CD4-positive, alpha-beta memory T cell (primary cell): ENCODE measurements around the gene ATG5. TPM values are rescaled to one million over a fixed set of nuclear protein-coding genes. Genes with fewer than 3 reads are reported as not detected.

Source experiments
- CTCF ChIA-PET: fragments of 350-600 bp; sonication (Branson Sonifier 250); formaldehyde crosslinking; loops from one replicate; lab custom pipeline; 2021; ENCODE audit warnings: inconsistent platforms; ENCODE audit not compliant: partially characterized antibody; lab: Charles Lee
- POLR2A ChIA-PET: fragments of 350-600 bp; sonication (Branson Sonifier 250); formaldehyde crosslinking; loops from one replicate; lab custom pipeline; 2021; ENCODE audit not compliant: partially characterized antibody; lab: Charles Lee
- DNase-seq, 5 donors: peaks; one replicate each; pipeline versions ENCODE4 v3.0.0 to v3.0.0-alpha.2; 2020 to 2022; ENCODE audit warnings: mixed read lengths in 1 of 5
- H3K27ac ChIP-seq: one replicate; pipeline ENCODE4 v1.7.0; 2013; ENCODE audit warnings: low read depth, low read length
- H3K27me3 ChIP-seq: 2 replicates; pipeline ENCODE4 v1.7.0; 2013; ENCODE audit warnings: mild to moderate bottlenecking, low read length, moderate library complexity; ENCODE audit not compliant: insufficient read depth
- H3K36me3 ChIP-seq: 2 replicates; pipeline ENCODE4 v1.7.0; 2013; ENCODE audit warnings: mild to moderate bottlenecking, low read length, moderate library complexity; ENCODE audit not compliant: insufficient read depth
- H3K4me1 ChIP-seq: 2 replicates; pipeline ENCODE4 v1.7.0; 2013; ENCODE audit warnings: mild to moderate bottlenecking, low read length, moderate library complexity; ENCODE audit not compliant: insufficient read depth
- H3K4me3 ChIP-seq, 2 donors: one replicate each; pipeline ENCODE4 v1.7.0; 2013; ENCODE audit warnings: low read length in 2 of 2, mild to moderate bottlenecking in 1 of 2
- H3K9me3 ChIP-seq, 2 donors: one replicate each; pipeline ENCODE4 v1.7.0; 2013; ENCODE audit warnings: low read length in 2 of 2, control low read depth in 1 of 2; ENCODE audit not compliant: control insufficient read depth in 1 of 2
- H3K27ac Mint-ChIP-seq, 7 donors: one replicate each; pipeline ENCODE4 v1.8.0; 2020 to 2021; ENCODE audit warnings: mixed read lengths in 7 of 7, mild to moderate bottlenecking in 6 of 7, inconsistent platforms in 3 of 7, moderate library complexity in 3 of 7
- H3K27me3 Mint-ChIP-seq, 2 donors: one replicate each; pipeline ENCODE4 v1.8.0; 2020 to 2021; ENCODE audit warnings: mixed read lengths in 2 of 2
- H3K36me3 Mint-ChIP-seq, 2 donors: one replicate each; pipeline ENCODE4 v1.8.0; 2020 to 2021; ENCODE audit warnings: mixed read lengths in 2 of 2, inconsistent platforms in 1 of 2, mild to moderate bottlenecking in 1 of 2
- H3K4me1 Mint-ChIP-seq, 4 donors: one replicate each; pipeline ENCODE4 v1.8.0; 2020 to 2021; ENCODE audit warnings: mixed read lengths in 4 of 4, mild to moderate bottlenecking in 1 of 4
- H3K4me3 Mint-ChIP-seq, 8 donors: one replicate each; pipeline ENCODE4 v1.8.0; 2020 to 2021; ENCODE audit warnings: mixed read lengths in 8 of 8, mild to moderate bottlenecking in 7 of 8, moderate library complexity in 6 of 8, inconsistent platforms in 3 of 8
- H3K9me3 Mint-ChIP-seq, 8 donors: one replicate each; pipeline ENCODE4 v1.8.0; 2020 to 2021; ENCODE audit warnings: mixed read lengths in 8 of 8, mild to moderate bottlenecking in 5 of 8, inconsistent platforms in 3 of 8, moderate library complexity in 1 of 8
- intact Hi-C: fragments of 100-400 bp; cut with micrococcal nuclease; formaldehyde crosslinking; loops from one replicate; pipeline ENCODE4 v1.15.1; 2023
- polyA plus RNA-seq, 2 donors: library from polyadenylated mRNA; unstranded; fragments of 300-500 nt; fragmentation: Illumina TruSeq; gene quantifications; one replicate each; pipeline ENCODE4 v1.2.3, GENCODE V29; 2021
- total RNA-seq, 2 experiments: library from RNA; stranded (reverse); gene quantifications; one replicate each; pipeline ENCODE4 v1.2.3, GENCODE V29; 2021

ATG5 gene
- total and polyA plus RNA-seq, 4 experiments from 2014 or later, result 26.8 to 49.7 (median 35.2) TPM

- Mint-ChIP-seq H3K4me3 (peak overlapping the region in 1 of 8 donors; percentile 39), H3K36me3 (peaks cover 24% of the 10 kb centered on the region in 2 donors), H3K27me3 (no peaks in the 10 kb centered on the region), H3K27ac (peak overlapping the region in 1 of 7 donors; percentile 23), H3K4me1 (peaks cover 29 to 38% (median 35%) of the 10 kb centered on the region in 4 donors), H3K9me3 (peaks cover 0 to 3% (median 0%) of the 10 kb centered on the region in 8 donors)
- ChIA-PET CTCF (interaction anchor here (0.9 to 1.4 kb wide), 3 partner anchors 23 to 208 kb away, joined by 3 to 4 read pairs (median 3); no protein-coding TSS in a partner anchor), POLR2A (no interaction called here)
- Histone ChIP-seq H3K27me3 (no peaks in the 10 kb centered on the region), H3K9me3 (no peaks in the 10 kb centered on the region), H3K4me3 (no peak overlapping the region), H3K36me3 (no peaks in the 10 kb centered on the region), H3K27ac (no peak overlapping the region), H3K4me1 (peaks cover 33% of the 10 kb centered on the region)
- intact Hi-C loops, result loop anchor here (5.0 kb wide), 1 partner anchor 38 kb away; no protein-coding TSS in a partner anchor
- DNase-seq, result no peak
Observed at GRCh38 chr6:106199998-106200397, 125.6 kb downstream of the ATG5 start.

- no peak overlapping the region for H3K4me3 Mint-ChIP-seq
- no peaks in the 10 kb centered on the region for H3K27me3 ChIP-seq
- ChIA-PET CTCF (interaction anchor here (0.9 to 1.4 kb wide), 4 partner anchors 9 to 207 kb away, joined by 3 to 4 read pairs (median 3); no protein-coding TSS in a partner anchor), POLR2A (no interaction called here)
- H3K9me3 Mint-ChIP-seq, result peaks cover 0 to 3% (median 0%) of the 10 kb centered on the region in 8 donors
- H3K27ac Mint-ChIP-seq, result peak overlapping the region in 1 of 7 donors; percentile 72
- intact Hi-C loops, result loop anchor here (5.0 kb wide), 1 partner anchor 37 kb away; no protein-coding TSS in a partner anchor
- H3K9me3 ChIP-seq, result no peaks in the 10 kb centered on the region
- DNase-seq, result no peak
- H3K36me3 ChIP-seq, result no peaks in the 10 kb centered on the region
- no peak overlapping the region for H3K27ac ChIP-seq
- H3K4me1 ChIP-seq, result peaks cover 40% of the 10 kb centered on the region
- H3K4me3 ChIP-seq, result no peak overlapping the region
- H3K4me1 Mint-ChIP-seq, result peaks cover 28 to 41% (median 36%) of the 10 kb centered on the region in 4 donors
- no peaks in the 10 kb centered on the region for H3K27me3 Mint-ChIP-seq
- peaks cover 18 to 22% of the 10 kb centered on the region in 2 donors for H3K36me3 Mint-ChIP-seq
Observed at GRCh38 chr6:106199331-106199730, 126.2 kb downstream of the ATG5 start.

GRCh38 chr6:106197441-106197840 lies 128.1 kb downstream of the ATG5 start:
- Mint-ChIP-seq H3K9me3 (peaks cover 0 to 3% (median 0%) of the 10 kb centered on the region in 8 donors), H3K27ac (peak overlapping the region; percentile 76 to 92 (median 86)), H3K27me3 (no peaks in the 10 kb centered on the region), H3K36me3 (peaks cover 18 to 22% of the 10 kb centered on the region in 2 donors), H3K4me1 (peaks cover 29 to 51% (median 36%) of the 10 kb centered on the region in 4 donors), H3K4me3 (peak overlapping the region in 7 of 8 donors; percentile 41 to 82 (median 61))
- CTCF ChIA-PET, result interaction anchor here (1.1 to 1.6 kb wide), 2 partner anchors 9 to 26 kb away, joined by 3 to 5 read pairs; no protein-coding TSS in a partner anchor
- H3K36me3 ChIP-seq, result no peaks in the 10 kb centered on the region
- peak in 4 of 5 donors; percentile 10 to 31 (median 20) for DNase-seq
- no peaks in the 10 kb centered on the region for H3K9me3 ChIP-seq
- intact Hi-C loops, result loop anchor here (5.0 kb wide), 1 partner anchor 35 kb away; no protein-coding TSS in a partner anchor
- H3K27ac ChIP-seq, result no peak overlapping the region
- no peaks in the 10 kb centered on the region for H3K27me3 ChIP-seq
- POLR2A ChIA-PET, result interaction anchor here (0.6 to 1.9 kb wide), 7 partner anchors 14 to 204 kb away, joined by 3 to 11 read pairs (median 3); no protein-coding TSS in a partner anchor
- no peak overlapping the region for H3K4me3 ChIP-seq
- H3K4me1 ChIP-seq, result peaks cover 47% of the 10 kb centered on the region

- H3K4me1 Mint-ChIP-seq, result peaks cover 29 to 51% (median 37%) of the 10 kb centered on the region in 4 donors
- peaks cover 0 to 3% (median 0%) of the 10 kb centered on the region in 8 donors for H3K9me3 Mint-ChIP-seq
Observed at GRCh38 chr6:106194949-106195921, 130.3 kb downstream of the ATG5 start.

GRCh38 chr6:106192824-106193223 lies 132.7 kb downstream of the ATG5 start:
- peaks cover 61% of the 10 kb centered on the region for H3K4me1 ChIP-seq
- ChIA-PET CTCF (interaction anchor here (1.5 to 2.2 kb wide), 3 partner anchors 11 to 14 kb away, joined by 3 to 7 read pairs (median 5); no protein-coding TSS in a partner anchor), POLR2A (interaction anchor here (0.8 to 4.7 kb wide), 7 partner anchors 10 to 109 kb away, joined by 3 to 37 read pairs (median 3); no protein-coding TSS in a partner anchor)
- Mint-ChIP-seq H3K36me3 (peaks cover 0 to 4% of the 10 kb centered on the region in 2 donors), H3K27ac (peak overlapping the region in 6 of 7 donors; percentile 10 to 77 (median 49)), H3K4me1 (peaks cover 32 to 59% (median 43%) of the 10 kb centered on the region in 4 donors), H3K4me3 (no peak overlapping the region), H3K9me3 (peaks cover 0 to 3% (median 0%) of the 10 kb centered on the region in 8 donors), H3K27me3 (no peaks in the 10 kb centered on the region)
- no peak for DNase-seq
- no peak overlapping the region for H3K27ac ChIP-seq
- peaks cover 4% of the 10 kb centered on the region for H3K36me3 ChIP-seq
- no peaks in the 10 kb centered on the region for H3K9me3 ChIP-seq
- intact Hi-C loops, result no loop called here
- H3K4me3 ChIP-seq, result no peak overlapping the region
- no peaks in the 10 kb centered on the region for H3K27me3 ChIP-seq

More at GRCh38 chr6:106194949-106195921, 130.3 kb downstream of the ATG5 start:
- Histone ChIP-seq H3K4me3 (peak overlapping the region in 1 of 2 donors; percentile 14), H3K27ac (peak overlapping the region; percentile 17), H3K4me1 (peaks cover 47% of the 10 kb centered on the region), H3K36me3 (peaks cover 4% of the 10 kb centered on the region), H3K9me3 (no peaks in the 10 kb centered on the region), H3K27me3 (no peaks in the 10 kb centered on the region)
- intact Hi-C loops, result loop anchor here (1.0 to 5.0 kb wide), 3 partner anchors 33 to 202 kb away; no protein-coding TSS in a partner anchor
- Mint-ChIP-seq H3K27me3 (no peaks in the 10 kb centered on the region), H3K27ac (peak overlapping the region; percentile 86 to 95 (median 88)), H3K4me3 (peak overlapping the region; percentile 53 to 81 (median 73)), H3K36me3 (peaks cover 4 to 11% of the 10 kb centered on the region in 2 donors)
- ChIA-PET CTCF (interaction anchor here (0.7 to 2.3 kb wide), 12 partner anchors 10 to 105 kb away, joined by 3 to 10 read pairs (median 4); no protein-coding TSS in a partner anchor), POLR2A (interaction anchor here (0.6 to 4.7 kb wide), 14 partner anchors 13 to 202 kb away, joined by 3 to 37 read pairs (median 4); partner anchors contain the start of gene ATG5)
- peak; percentile 56 to 68 (median 59) for DNase-seq

GRCh38 chr6:106188104-106188794 lies 137.3 kb downstream of the ATG5 start:
- no peak for DNase-seq
- H3K36me3 Mint-ChIP-seq, result peaks cover 6 to 7% of the 10 kb centered on the region in 2 donors
- H3K27me3 ChIP-seq, result no peaks in the 10 kb centered on the region
- ChIA-PET CTCF (interaction anchor here (0.9 to 2.5 kb wide), 4 partner anchors 9 to 35 kb away, joined by 3 to 11 read pairs (median 4); no protein-coding TSS in a partner anchor), POLR2A (interaction anchor here (0.9 to 3.6 kb wide), 7 partner anchors 10 to 196 kb away, joined by 3 to 12 read pairs (median 6); no protein-coding TSS in a partner anchor)
- no peak overlapping the region for H3K4me3 ChIP-seq
- peak overlapping the region in 4 of 7 donors; percentile 17 to 59 (median 20) for H3K27ac Mint-ChIP-seq
- H3K27me3 Mint-ChIP-seq, result no peaks in the 10 kb centered on the region
- peaks cover 0 to 1% (median 0%) of the 10 kb centered on the region in 8 donors for H3K9me3 Mint-ChIP-seq
- H3K36me3 ChIP-seq, result peaks cover 4% of the 10 kb centered on the region
- peak overlapping the region in 4 of 8 donors; percentile 10 to 63 (median 18) for H3K4me3 Mint-ChIP-seq
- H3K4me1 ChIP-seq, result peaks cover 62% of the 10 kb centered on the region
- H3K4me1 Mint-ChIP-seq, result peaks cover 37 to 60% (median 50%) of the 10 kb centered on the region in 4 donors
- intact Hi-C loops, result no loop called here
- H3K9me3 ChIP-seq, result no peaks in the 10 kb centered on the region
- no peak overlapping the region for H3K27ac ChIP-seq
